GM19455 (cell line): Measurements from ENCODE around the gene TRIM43B.
"Not testable (repeated sequence)": the region's sequence is repeated elsewhere in the genome, so short reads cannot be mapped to it uniquely, and the experiment has no call there.

Experiments used
- ATAC-seq: cut with Tn5 transposase; IDR thresholded peaks from one replicate; pipeline ENCODE4 v1.9.1; 2021; ENCODE audit not compliant: unreplicated experiment

Gene TRIM43B

GRCh38 chr2:95484654-95485053, at the start of gene TRIM43B:
Gene TRIM43B (minus strand): TSS chr2:95484754. CDS start chr2:95482714, 2,040 bp downstream.
- ATAC-seq: not testable (repeated sequence)

GRCh38 chr2:95531254-95531771, 46.8 kb upstream of the TRIM43B start:
- ATAC-seq: no peak

GRCh38 chr2:95530734-95531133, 46.2 kb upstream of the TRIM43B start:
- ATAC-seq: peak; percentile 57

GRCh38 chr2:95526360-95527341, 42.1 kb upstream of the TRIM43B start:
- ATAC-seq: peak; percentile 79

GRCh38 chr2:95525294-95526035, 40.9 kb upstream of the TRIM43B start:
- ATAC-seq: no peak

GRCh38 chr2:95524195-95524594, 39.6 kb upstream of the TRIM43B start:
- ATAC-seq: no peak

GRCh38 chr2:95514718-95515117, 30.2 kb upstream of the TRIM43B start:
- ATAC-seq: no peak

GRCh38 chr2:95514226-95514625, 29.7 kb upstream of the TRIM43B start:
- not testable (repeated sequence) for ATAC-seq

GRCh38 chr2:95509408-95509807, 24.9 kb upstream of the TRIM43B start:
- ATAC-seq: no peak

GRCh38 chr2:95505222-95505621, 20.7 kb upstream of the TRIM43B start:
- no peak for ATAC-seq

- ATAC-seq: no peak
Measured at GRCh38 chr2:95500854-95501253, 16.3 kb upstream of the TRIM43B start.

GRCh38 chr2:95492076-95492475, 7.5 kb upstream of the TRIM43B start:
- not testable (repeated sequence) for ATAC-seq

- not testable (repeated sequence) for ATAC-seq
Measured at GRCh38 chr2:95475025-95475424, 9.5 kb downstream of the TRIM43B start.

GRCh38 chr2:95467984-95468383, 16.6 kb downstream of the TRIM43B start:
- not testable (repeated sequence) for ATAC-seq

- ATAC-seq: not testable (repeated sequence)
Measured at GRCh38 chr2:95466572-95466971, 18.0 kb downstream of the TRIM43B start.

- ATAC-seq: not testable (repeated sequence)
Measured at GRCh38 chr2:95463292-95463691, 21.3 kb downstream of the TRIM43B start.

GRCh38 chr2:95445317-95445716, 39.2 kb downstream of the TRIM43B start:
- not testable (repeated sequence) for ATAC-seq

- not testable (repeated sequence) for ATAC-seq
Measured at GRCh38 chr2:95442474-95443099, 42.0 kb downstream of the TRIM43B start.

- ATAC-seq: not testable (repeated sequence)
Measured at GRCh38 chr2:95435872-95436209, 48.7 kb downstream of the TRIM43B start.

- not testable (repeated sequence) for ATAC-seq
Measured at GRCh38 chr2:95435162-95435871, 49.2 kb downstream of the TRIM43B start.
